Stimulated activated CD8-positive, alpha-beta memory T cell treated with anti-CD3 and anti-CD28 coated beads, Interleukin-4, amount 100 ng/mL, for 48 hours (primary cell): ENCODE data around the gene CCDC127.

ENCODE experiments used
- DNase-seq: peaks from one replicate; pipeline ENCODE4 v3.0.0-alpha.2; 2020

Gene CCDC127

DNA sequence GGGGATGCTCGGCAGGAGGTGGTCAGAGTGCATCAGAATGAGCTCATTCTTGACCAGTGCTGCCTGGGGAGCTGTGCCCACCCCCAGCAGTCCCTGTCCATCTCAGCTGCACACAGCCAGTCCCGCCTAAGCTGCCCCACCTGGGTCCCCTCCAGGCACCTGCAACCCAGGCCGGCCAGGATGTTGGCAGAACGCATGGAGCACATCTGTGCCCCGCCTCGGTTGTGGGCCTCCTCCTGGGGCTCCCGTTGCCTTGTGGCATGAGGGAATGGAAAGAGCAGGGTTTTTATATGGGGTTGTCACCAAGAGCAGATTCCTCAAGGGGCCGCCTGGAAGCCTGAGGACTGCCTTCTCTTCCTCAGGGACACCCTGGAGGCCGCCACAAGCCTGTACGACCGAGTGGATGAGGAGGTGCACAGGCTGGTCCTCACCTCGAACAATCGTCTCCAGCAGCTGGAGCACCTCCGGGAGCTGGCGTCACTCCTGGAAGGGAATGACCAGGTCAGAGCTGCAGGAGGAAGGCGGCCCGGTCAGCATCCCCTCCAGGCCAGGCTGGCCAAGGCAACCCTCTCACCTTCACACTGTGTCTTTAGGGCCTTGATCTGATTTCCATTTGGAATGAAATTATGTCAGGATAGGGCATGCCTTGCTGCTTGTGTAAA, 61.4 kb downstream of the CCDC127 start:
- DNase-seq, result no peak

DNA sequence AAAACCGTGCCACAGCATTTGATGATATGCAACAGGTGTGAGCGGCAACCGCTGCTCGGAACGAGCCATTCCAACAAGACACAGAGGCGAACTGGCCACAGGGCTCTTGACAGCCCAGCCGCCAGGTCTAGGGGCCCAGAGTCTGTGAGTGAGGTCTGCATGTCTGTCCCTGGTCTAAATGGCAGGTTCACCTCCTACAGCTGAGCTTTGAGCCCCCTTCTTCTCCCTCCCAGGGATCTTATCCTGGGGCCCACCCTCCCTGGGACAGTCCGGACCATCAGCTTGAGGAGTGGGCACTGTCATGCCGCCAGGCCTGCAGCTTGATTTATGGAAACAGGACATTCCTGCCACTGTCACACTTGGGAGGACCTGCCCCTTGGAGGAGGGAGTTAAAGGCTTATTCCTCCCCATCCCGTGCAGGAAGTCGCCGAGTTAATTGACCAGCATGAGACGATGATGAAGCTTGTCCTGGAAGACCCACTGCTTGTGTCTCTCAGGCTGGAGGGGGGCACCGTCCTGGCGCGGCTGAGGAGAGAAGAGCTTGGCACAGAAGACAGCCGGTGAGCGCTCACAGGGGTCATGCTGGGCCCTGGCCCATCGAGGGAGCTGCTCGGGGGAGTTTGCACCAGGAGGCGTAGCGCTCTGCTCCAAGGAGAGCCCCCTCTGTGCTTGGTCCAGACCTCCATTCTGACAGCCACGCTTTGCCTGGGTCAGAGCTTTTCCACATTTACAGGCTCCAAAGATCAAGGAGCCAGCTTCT, 62.1 kb downstream of the CCDC127 start:
- DNase-seq, result no peak

DNA sequence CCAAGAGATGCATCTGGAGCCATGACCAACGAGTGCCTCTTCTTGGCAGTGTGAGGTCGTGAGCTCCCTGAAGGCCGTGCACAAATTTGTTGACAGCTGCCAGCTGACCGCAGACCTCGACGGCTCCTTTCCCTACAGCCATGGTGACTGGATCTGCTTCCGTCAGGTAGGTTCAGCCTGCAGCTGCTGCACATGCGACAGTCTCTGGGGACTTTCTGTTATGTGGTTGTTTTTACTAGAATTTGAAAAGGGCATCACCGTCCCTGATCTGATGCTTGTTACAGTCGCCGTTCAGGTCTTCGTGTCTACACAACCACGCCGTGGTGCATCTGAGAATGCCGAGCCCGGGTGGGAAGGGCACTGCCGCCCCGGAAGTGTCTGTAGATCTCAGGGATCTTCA, 63.1 kb downstream of the CCDC127 start:
- DNase-seq, result no peak

DNA sequence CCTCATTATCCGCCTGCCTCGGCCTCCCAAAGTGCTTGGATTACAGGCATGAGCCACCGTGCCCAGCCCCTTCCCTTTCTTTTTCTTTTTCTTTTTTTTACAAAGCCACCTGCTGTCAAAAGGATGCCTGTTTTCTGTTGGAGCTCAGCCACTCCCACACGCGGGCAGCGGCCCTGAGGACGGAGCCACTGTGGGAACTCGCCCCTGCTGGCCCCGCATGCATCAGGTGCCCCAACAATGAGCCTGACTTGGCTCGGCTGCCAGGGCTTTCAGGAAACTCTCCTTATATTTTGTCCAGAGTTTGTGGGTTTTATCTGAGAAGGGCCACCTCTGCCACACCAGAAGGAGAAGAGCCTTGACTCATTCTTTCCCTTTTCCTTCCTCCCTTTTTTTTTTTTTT, 63.7 kb downstream of the CCDC127 start:
- no peak for DNase-seq

DNA sequence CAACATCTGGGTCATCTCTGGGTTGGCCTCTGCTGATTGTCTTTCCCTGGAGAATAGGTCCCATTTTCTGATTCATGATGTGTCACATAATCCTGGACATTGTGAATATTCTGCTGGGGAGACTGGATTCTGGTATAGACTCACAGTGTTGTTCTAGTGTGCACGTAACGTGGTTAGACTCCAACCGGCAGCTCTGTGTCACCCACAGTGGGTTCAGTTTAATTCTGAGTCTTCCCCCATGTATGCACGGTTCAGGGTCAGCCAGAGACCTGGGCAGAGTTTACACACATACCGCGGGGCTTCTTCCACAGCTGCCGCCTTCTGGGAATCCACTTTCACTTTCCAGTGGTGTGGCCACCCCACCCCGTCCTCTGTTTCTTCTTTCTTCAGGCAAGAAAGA, 64.7 kb downstream of the CCDC127 start:
- no peak for DNase-seq

DNA sequence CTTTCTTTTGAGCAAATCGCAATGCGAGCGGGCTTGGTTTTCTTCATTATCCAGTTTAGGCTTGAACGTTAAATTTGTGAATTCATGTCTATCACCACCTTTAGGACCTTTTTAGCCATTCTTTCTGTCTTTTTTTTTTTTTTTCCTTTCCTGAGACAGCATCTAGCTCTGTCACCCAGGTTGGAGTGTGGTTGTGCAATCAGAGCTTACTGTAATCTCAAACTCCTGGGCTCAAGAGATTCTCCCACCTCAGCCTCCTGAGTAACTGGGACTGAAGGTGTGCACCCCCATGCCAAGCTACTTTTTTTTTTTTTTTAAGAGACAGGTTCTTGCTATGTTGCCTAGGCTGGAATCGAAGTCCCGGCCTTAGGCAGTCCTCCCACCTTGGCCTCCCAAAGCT, 65.9 kb downstream of the CCDC127 start:
- no peak for DNase-seq

DNA sequence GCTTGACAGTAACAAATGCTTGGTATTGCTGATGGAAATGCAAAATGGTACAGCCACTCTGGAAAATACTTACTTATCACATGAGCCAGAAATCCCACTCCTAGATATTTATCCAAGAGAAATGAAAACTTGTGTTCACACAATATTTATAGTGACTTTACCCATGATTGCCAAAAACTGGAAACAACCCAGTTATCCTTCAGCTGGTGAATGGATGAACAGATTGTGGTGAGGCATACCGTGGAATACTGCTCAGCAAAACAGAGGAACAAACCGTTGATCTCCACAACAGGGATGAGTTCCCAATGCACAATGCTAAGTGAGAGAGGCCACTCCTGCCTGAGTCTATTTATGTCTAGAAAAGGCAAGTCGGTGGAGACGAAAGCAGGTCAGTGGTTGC, 67.2 kb downstream of the CCDC127 start:
- no peak for DNase-seq

DNA sequence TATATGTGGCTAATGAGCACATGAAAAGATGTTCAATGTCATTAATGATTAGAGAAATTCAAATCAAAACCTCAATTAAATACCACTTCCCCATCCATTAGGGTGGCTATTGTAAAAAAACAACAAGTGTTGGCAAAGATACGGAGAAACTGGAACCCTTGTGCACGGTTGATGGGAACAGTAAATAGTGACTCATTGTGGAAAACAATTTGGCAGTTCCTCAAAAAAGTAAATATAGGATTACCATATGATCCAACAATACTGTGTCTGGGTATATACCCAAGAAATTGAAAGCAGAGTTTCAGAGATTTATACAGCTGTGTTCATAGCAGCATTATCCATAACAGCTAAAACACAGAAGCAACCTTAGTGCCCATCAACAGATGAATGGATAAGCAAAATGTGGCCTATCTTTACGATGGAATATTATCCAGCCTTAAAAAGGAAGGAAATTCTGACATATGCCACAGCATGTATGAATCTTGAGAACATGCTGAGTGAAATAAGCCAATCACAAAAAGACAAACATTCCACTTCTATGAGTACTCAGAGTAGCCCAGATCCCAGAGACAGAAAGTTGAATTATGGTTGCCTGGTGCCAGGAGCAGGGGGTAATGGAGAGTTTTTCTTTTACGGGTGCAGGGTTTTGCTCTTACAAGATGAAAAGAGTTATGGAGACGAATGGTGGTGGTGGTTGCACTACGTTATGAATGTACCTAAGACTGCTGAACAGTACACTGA, 68.0 kb downstream of the CCDC127 start:
- DNase-seq, result no peak

DNA sequence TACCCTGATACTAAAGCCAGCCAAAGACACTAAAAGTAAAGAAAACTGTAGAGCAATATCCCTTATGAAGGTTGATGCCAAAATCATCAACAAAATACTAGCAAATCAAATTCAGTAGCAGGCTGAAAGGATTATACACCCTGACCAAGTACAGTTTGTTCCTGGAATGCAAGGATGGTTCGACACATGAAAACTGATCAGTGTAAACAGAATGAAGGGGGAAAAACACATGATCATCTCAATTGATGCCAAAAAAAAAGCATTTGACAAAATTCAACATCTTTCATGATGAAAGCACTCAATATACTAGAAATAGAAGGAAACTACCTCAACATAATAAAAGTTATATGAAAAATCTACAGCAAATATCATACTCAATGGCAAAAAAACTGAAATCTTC, 70.2 kb downstream of the CCDC127 start:
- no peak for DNase-seq
